Measurements from ENCODE around the gene ATP6V0E1.
"Not testable (repeated sequence)": the region's sequence is repeated elsewhere in the genome, so short reads cannot be mapped to it uniquely, and the experiment has no call there.

Gene ATP6V0E1

GRCh38 chr5:173039188-173039587 lies 55.6 kb downstream of the ATP6V0E1 start:
- no peak for DNase-seq (ENCODE audit: low read depth)

- no peak for DNase-seq (ENCODE audit: low read depth)
Measured at GRCh38 chr5:173039964-173040363, 56.4 kb downstream of the ATP6V0E1 start.

- no peak for DNase-seq (ENCODE audit: low read depth)
Measured at GRCh38 chr5:173041881-173042762, 58.6 kb downstream of the ATP6V0E1 start.

- DNase-seq (ENCODE audit: low read depth) = no peak
Measured at GRCh38 chr5:173042763-173043107, 59.2 kb downstream of the ATP6V0E1 start.

- no peak for DNase-seq (ENCODE audit: low read depth)
Measured at GRCh38 chr5:173045474-173045873, 61.9 kb downstream of the ATP6V0E1 start.

GRCh38 chr5:173047096-173047837 lies 63.7 kb downstream of the ATP6V0E1 start:
- DNase-seq (ENCODE audit: low read depth) = not testable (repeated sequence)

- DNase-seq (ENCODE audit: low read depth) = no peak
Measured at GRCh38 chr5:173047838-173048105, 64.2 kb downstream of the ATP6V0E1 start.

- DNase-seq (ENCODE audit: low read depth) = no peak
Measured at GRCh38 chr5:173050791-173051190, 67.2 kb downstream of the ATP6V0E1 start.

- DNase-seq (ENCODE audit: low read depth) = no peak
Measured at GRCh38 chr5:173051746-173052145, 68.2 kb downstream of the ATP6V0E1 start.

GRCh38 chr5:173053041-173053440 lies 69.5 kb downstream of the ATP6V0E1 start:
- no peak for DNase-seq (ENCODE audit: low read depth)

- no peak for DNase-seq (ENCODE audit: low read depth)
Measured at GRCh38 chr5:173055042-173055721, 71.6 kb downstream of the ATP6V0E1 start.

- DNase-seq (ENCODE audit: low read depth) = no peak
Measured at GRCh38 chr5:173055722-173055982, 72.1 kb downstream of the ATP6V0E1 start.

GRCh38 chr5:173055983-173056782 lies 72.6 kb downstream of the ATP6V0E1 start, which contains the start of gene CREBRF:
CREBRF (plus strand) TSS chr5:173056352; CDS start chr5:173080776, 24,424 bp downstream.
- DNase-seq (ENCODE audit: low read depth) = peak; percentile 97

- DNase-seq (ENCODE audit: low read depth) = peak; percentile 81
Measured at GRCh38 chr5:173056783-173057061, 73.2 kb downstream of the ATP6V0E1 start.

- DNase-seq (ENCODE audit: low read depth) = peak; percentile 98
Measured at GRCh38 chr5:173057062-173057924, 73.7 kb downstream of the ATP6V0E1 start.

GRCh38 chr5:173062141-173062540 lies 78.6 kb downstream of the ATP6V0E1 start:
- no peak for DNase-seq (ENCODE audit: low read depth)

- no peak for DNase-seq (ENCODE audit: low read depth)
Measured at GRCh38 chr5:173065155-173065554, 81.6 kb downstream of the ATP6V0E1 start.

- no peak for DNase-seq (ENCODE audit: low read depth)
Measured at GRCh38 chr5:173069671-173070070, 86.1 kb downstream of the ATP6V0E1 start.

- no peak for DNase-seq (ENCODE audit: low read depth)
Measured at GRCh38 chr5:173075137-173075843, 91.7 kb downstream of the ATP6V0E1 start.

GRCh38 chr5:173075970-173076369 lies 92.4 kb downstream of the ATP6V0E1 start:
- DNase-seq (ENCODE audit: low read depth) = no peak

GRCh38 chr5:173076471-173076870 lies 92.9 kb downstream of the ATP6V0E1 start:
- DNase-seq (ENCODE audit: low read depth) = not testable (repeated sequence)
